K562 (cell line): Measurements from ENCODE around the gene ARHGAP30. TPM values are rescaled to one million over a fixed set of nuclear protein-coding genes. Genes with fewer than 3 reads are reported as not detected.

ENCODE experiments used
- ARNT ChIP-seq, 2 experiments: fragments of 450-650 bp; IDR thresholded peaks; 2 replicates each; pipeline ENCODE4 v1.6.1; 2016; ENCODE audit warnings: mild to moderate bottlenecking in 1 of 2
- BRF2 ChIP-seq: IDR thresholded peaks from 3 replicates; pipeline ENCODE4 v1.6.1; 2011; ENCODE audit warnings: borderline replicate concordance, mild to moderate bottlenecking; ENCODE audit not compliant: insufficient read length, insufficient read depth
- CTBP1 ChIP-seq: fragments of 450-650 bp; IDR thresholded peaks from 2 replicates; pipeline ENCODE4 v1.6.1; 2016; ENCODE audit warnings: borderline replicate concordance
- FOXK1 ChIP-seq: sonication (generic); formaldehyde crosslinking; IDR thresholded peaks from 2 replicates; pipeline ENCODE4 v1.8.0; 2022; ENCODE audit warnings: missing genetic modification reagents, mild to moderate bottlenecking, borderline replicate concordance
- KDM1A ChIP-seq, 2 experiments: fragments of 450-650 bp; IDR thresholded peaks; 2 replicates each; pipeline ENCODE4 v1.6.1; 2016; ENCODE audit warnings: mild to moderate bottlenecking in 2 of 2
- NFATC3 ChIP-seq: fragments of 450-650 bp; IDR thresholded peaks from 2 replicates; pipeline ENCODE4 v1.6.1; 2017; ENCODE audit warnings: mild to moderate bottlenecking
- NR2C2 ChIP-seq, 2 experiments: fragments of 200-800 bp in 1 of 2; sonication (Bioruptor generic) in 1 of 2; sonication (generic) in 1 of 2; formaldehyde crosslinking in 1 of 2; IDR thresholded peaks; 2 replicates each; pipeline versions ENCODE4 v1.6.1 to v1.8.0; 2016 to 2022; ENCODE audit warnings: mild to moderate bottlenecking in 1 of 2, missing compliant biosample characterization in 1 of 2, missing genetic modification characterization in 1 of 2, missing genetic modification reagents in 1 of 2
- SMARCA4 ChIP-seq: fragments of 450-650 bp; IDR thresholded peaks from 2 replicates; pipeline ENCODE4 v1.6.1; 2016
- ZNF232 ChIP-seq: sonication (generic); formaldehyde crosslinking; IDR thresholded peaks from 2 replicates; pipeline ENCODE4 v1.8.0; 2022; ENCODE audit warnings: mild to moderate bottlenecking, missing genetic modification reagents
- polyA plus RNA-seq, 8 experiments: library from polyadenylated mRNA; depleted of rRNA in 4 of 8; stranded (reverse) in 5 of 8; unstranded in 3 of 8; fragments of >200 nt; fragmentation: Nextera tagmentation in 2 of 8; fragmentation: Illumina TruSeq in 1 of 8; extraction: Ambion mirVana in 2 of 8; extraction: Trizol in 1 of 8; gene quantifications; 2 replicates each; pipeline versions ENCODE4 v1.2.1 to v1.2.3, GENCODE V29; 2011 to 2014; ENCODE audit warnings: inconsistent platforms in 1 of 8, missing spikeins in 1 of 8
- total RNA-seq, 7 experiments: library from RNA; depleted of rRNA in 6 of 7; stranded (reverse); fragments of >200 nt in 6 of 7; fragmentation: Illumina TruSeq in 2 of 7; extraction: Trizol in 2 of 7; gene quantifications; 2 replicates each; pipeline versions ENCODE4 v1.2.1 to v1.2.3, GENCODE V29; 2011 to 2021; ENCODE audit warnings: low replicate concordance in 1 of 7
- TF ChIP-seq, protein P1 (sequence below): IDR thresholded peaks from 2 replicates; pipeline ENCODE4 v1.6.1; 2012; ENCODE audit warnings: low read depth, low read length, improper control_type of control experiment, borderline replicate concordance

ARHGAP30 gene
- total and polyA plus RNA-seq, 9 of the 15 experiments (the other 6 are each of a cell fraction or from before 2014, with no cell fraction given), result 0.01 to 0.73 (median 0.12) TPM

GRCh38 chr1:161021165-161021969 lies 48.3 kb downstream of the ARHGAP30 start (continued):
- TF ChIP-seq, protein P1, sequence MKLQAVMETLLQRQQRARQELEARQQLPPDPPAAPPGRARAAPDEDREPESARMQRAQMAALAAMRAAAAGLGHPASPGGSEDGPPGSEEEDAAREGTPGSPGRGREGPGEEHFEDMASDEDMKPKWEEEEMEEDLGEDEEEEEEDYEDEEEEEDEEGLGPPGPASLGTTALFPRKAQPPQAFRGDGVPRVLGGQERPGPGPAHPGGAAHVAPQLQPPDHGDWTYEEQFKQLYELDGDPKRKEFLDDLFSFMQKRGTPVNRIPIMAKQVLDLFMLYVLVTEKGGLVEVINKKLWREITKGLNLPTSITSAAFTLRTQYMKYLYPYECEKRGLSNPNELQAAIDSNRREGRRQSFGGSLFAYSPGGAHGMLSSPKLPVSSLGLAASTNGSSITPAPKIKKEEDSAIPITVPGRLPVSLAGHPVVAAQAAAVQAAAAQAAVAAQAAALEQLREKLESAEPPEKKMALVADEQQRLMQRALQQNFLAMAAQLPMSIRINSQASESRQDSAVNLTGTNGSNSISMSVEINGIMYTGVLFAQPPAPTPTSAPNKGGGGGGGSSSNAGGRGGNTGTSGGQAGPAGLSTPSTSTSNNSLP, result no peak
- TF ChIP-seq SMARCA4, result peak; percentile 22; the same call in 1 of the 2 replicates
- no peak for TF ChIP-seq NFATC3
- TF ChIP-seq ZNF232 (CRISPR knock-in tag), result 0 out of 2 replicates have a peak, but pooled peaks have one; percentile 7
- no peak for TF ChIP-seq BRF2
- TF ChIP-seq KDM1A (IDR thresholded peaks at IDR 0.05), result peak; percentile 85
- TF ChIP-seq NR2C2 (CRISPR knock-in tag; IDR thresholded peaks at IDR 0.05), result no peak
- TF ChIP-seq NR2C2 (tag; IDR thresholded peaks at IDR 0.05), result peak; percentile 76; the same call in 1 of the 2 replicates
- 0 out of 4 replicates have a peak, but pooled peaks have one; percentile 18 to 57 for TF ChIP-seq ARNT (IDR thresholded peaks at IDR 0.05)
- no peak for TF ChIP-seq FOXK1 (CRISPR knock-in tag)
- peak; percentile 90; the same call in 1 of the 2 replicates for TF ChIP-seq CTBP1
